K562 (cell line): Measurements from ENCODE around the gene ABLIM2. TPM values are rescaled to one million over a fixed set of nuclear protein-coding genes. Genes with fewer than 3 reads are reported as not detected.

Experiments
- ATAC-seq: fragments of 200-7000 bp; cut with Tn5 transposase; 3 replicates; pipeline ENCODE4 v1.9.1; 2020; ENCODE audit warnings: moderate library complexity
- BruUV-seq: library from RNA; stranded (reverse); fragments of 400-500 nt; replicated peaks from 2 replicates; lab custom pipeline; 2021; lab: Mats Ljungman, UMichigan
- CTCF ChIA-PET: fragments of 300-600 bp; formaldehyde crosslinking; extraction: SDS; loops from one replicate; lab custom pipeline; 2021; ENCODE audit warnings: low intra/inter-chr PET ratio; lab: Yijun Ruan, JAX
- POLR2A ChIA-PET: fragments of 300-600, 350-650 bp; sonication (Branson Sonifier 250); formaldehyde crosslinking; extraction: SDS; loops from one replicate; lab custom pipeline; 2021; ENCODE audit warnings: antibody characterized with exemption, inconsistent platforms; lab: Yijun Ruan, JAX
- DNase-seq, 4 experiments: peaks; one replicate each; pipeline versions ENCODE4 v3.0.0 to v3.0.0-alpha.2; 2011 to 2018; ENCODE audit warnings: low spot score in 3 of 4, mixed read lengths in 3 of 4; ENCODE audit errors: extremely low read depth in 1 of 4
- FAIRE-seq: peaks from 2 replicates; lab custom pipeline; 2011; peaks lifted over from hg19 to GRCh38; lab: Jason Lieb, UNC
- H2AFZ ChIP-seq: 2 replicates; pipeline ENCODE4 v1.6.0; 2011; ENCODE audit warnings: low read depth, low read length, control low read depth, inconsistent platforms
- H3K27ac ChIP-seq: fragments of 200-600 bp; 3 replicates; pipeline ENCODE4 v1.8.0; 2011; ENCODE audit warnings: low read depth, mild to moderate bottlenecking, control low read depth, inconsistent platforms, low read length, moderate library complexity, mixed read lengths; ENCODE audit errors: extremely low read depth
- H3K27me3 ChIP-seq, 2 experiments: fragments of 300-600 bp in 1 of 2; 2 replicates in 1 of 2; 3 replicates in 1 of 2; pipeline versions ENCODE4 v1.6.0 to v1.8.0; 2011; ENCODE audit warnings: inconsistent platforms in 2 of 2, low read length in 2 of 2, mild to moderate bottlenecking in 1 of 2, mixed read lengths in 1 of 2, moderate library complexity in 1 of 2; ENCODE audit not compliant: control insufficient read depth in 2 of 2, insufficient read depth in 2 of 2
- H3K36me3 ChIP-seq: fragments of 300-600 bp; 3 replicates; pipeline ENCODE4 v1.8.0; 2011; ENCODE audit warnings: mild to moderate bottlenecking, low read length, inconsistent platforms; ENCODE audit not compliant: control insufficient read depth, insufficient read depth
- H3K4me1 ChIP-seq, 2 experiments: fragments of 200-600 bp in 1 of 2; replicated peaks in 1 of 2; 2 replicates in 1 of 2; 3 replicates in 1 of 2; pipeline versions ENCODE4 v1.5.1 to v1.8.0; 2011; ENCODE audit warnings: inconsistent platforms in 2 of 2, low read length in 2 of 2, mild to moderate bottlenecking in 1 of 2, mixed read lengths in 1 of 2, moderate library complexity in 1 of 2; ENCODE audit not compliant: control insufficient read depth in 2 of 2, insufficient read depth in 2 of 2
- H3K4me2 ChIP-seq: 2 replicates; pipeline ENCODE4 v1.6.1; 2011; ENCODE audit warnings: low read length, control low read depth, inconsistent platforms, mixed read lengths; ENCODE audit not compliant: insufficient read depth
- H3K4me3 ChIP-seq: fragments of 200-600 bp; sonication (generic), shearing (Covaris generic); 2 replicates; pipeline ENCODE4 v1.5.1; 2016; ENCODE audit warnings: control low read depth, inconsistent platforms
- H3K79me2 ChIP-seq: fragments of 200-600 bp; 3 replicates; pipeline ENCODE4 v1.8.0; 2011; ENCODE audit warnings: low read length, inconsistent platforms; ENCODE audit not compliant: control insufficient read depth, insufficient read depth
- H3K9ac ChIP-seq, 2 experiments: 2 replicates each; pipeline versions ENCODE4 v1.6.0 to v1.6.1; 2011; ENCODE audit warnings: low read depth in 2 of 2, low read length in 2 of 2, control low read depth in 1 of 2, inconsistent platforms in 1 of 2, mild to moderate bottlenecking in 1 of 2, mixed read lengths in 1 of 2; ENCODE audit not compliant: insufficient read depth in 1 of 2
- H3K9me1 ChIP-seq: one replicate; pipeline ENCODE4 v1.6.0; 2011; ENCODE audit warnings: inconsistent platforms, mild to moderate bottlenecking, low read length, moderate library complexity; ENCODE audit not compliant: control insufficient read depth, insufficient read depth
- H3K9me3 ChIP-seq: replicated peaks from 2 replicates; pipeline ENCODE4 v1.5.1; 2011; ENCODE audit warnings: low read depth, low read length, inconsistent platforms; ENCODE audit not compliant: control insufficient read depth, insufficient read depth
- H4K20me1 ChIP-seq: replicated peaks from 2 replicates; pipeline ENCODE4 v1.6.1; 2011; ENCODE audit warnings: low read length, inconsistent platforms, mixed read lengths; ENCODE audit not compliant: control insufficient read depth, insufficient read depth
- CHD2 ChIP-seq: IDR thresholded peaks from 2 replicates; pipeline ENCODE4 v1.6.1; 2011; ENCODE audit warnings: low read depth, low read length
- DACH1 ChIP-seq: fragments of 450-650 bp; IDR thresholded peaks from 2 replicates; pipeline ENCODE4 v1.6.1; 2018; ENCODE audit not compliant: partially characterized antibody
- FIP1L1 ChIP-seq: fragments of 200-400 bp; formaldehyde crosslinking; IDR thresholded peaks from 2 replicates; pipeline ENCODE4 v1.6.1; 2018; ENCODE audit warnings: mild to moderate bottlenecking, low read depth, low read length; ENCODE audit not compliant: poor library complexity, severe bottlenecking
- NEUROD1 ChIP-seq: fragments of 150-350 bp; IDR thresholded peaks from 2 replicates; pipeline ENCODE4 v1.6.1; 2014; ENCODE audit warnings: borderline replicate concordance, low read length, low read depth; ENCODE audit not compliant: partially characterized antibody
- PCBP1 ChIP-seq: fragments of 200-400 bp; formaldehyde crosslinking; IDR thresholded peaks from 2 replicates; pipeline ENCODE4 v1.6.1; 2018; ENCODE audit warnings: mild to moderate bottlenecking, low read depth, low read length; ENCODE audit not compliant: poor library complexity, severe bottlenecking
- RBFOX2 ChIP-seq: fragments of 200-400 bp; formaldehyde crosslinking; IDR thresholded peaks from 2 replicates; pipeline ENCODE4 v1.6.1; 2017; ENCODE audit warnings: low read depth, mild to moderate bottlenecking, low read length, moderate library complexity
- SAFB ChIP-seq: fragments of 200-400 bp; formaldehyde crosslinking; IDR thresholded peaks from 2 replicates; pipeline ENCODE4 v1.6.1; 2017; ENCODE audit warnings: low read depth, low read length, borderline replicate concordance
- YY1 ChIP-seq, 3 experiments: IDR thresholded peaks; 2 replicates each; pipeline ENCODE4 v1.6.1; 2011; ENCODE audit warnings: low read length in 2 of 3, mild to moderate bottlenecking in 2 of 3, moderate library complexity in 2 of 3, borderline replicate concordance in 1 of 3, control low read depth in 1 of 3, low read depth in 1 of 3; ENCODE audit not compliant: insufficient read depth in 3 of 3, insufficient replicate concordance in 2 of 3, control insufficient read depth in 1 of 3, insufficient read length in 1 of 3; ENCODE audit errors: extremely low read depth in 1 of 3
- ZFX ChIP-seq: sonication (generic); formaldehyde crosslinking; IDR thresholded peaks from 2 replicates; pipeline ENCODE4 v1.8.0; 2022; ENCODE audit warnings: mild to moderate bottlenecking, missing genetic modification reagents, moderate library complexity
- WGBS: fragments of 100-300 bp; shearing (Covaris generic); methylation state at CpG from one replicate; pipeline ENCODE4 v1.1.6; 2016; ENCODE audit warnings: low coverage, mixed read lengths; ENCODE audit not compliant: insufficient coverage; ENCODE audit errors: missing lambda C conversion rate; 5-methylcytosine and 5-hydroxymethylcytosine counted together
- in situ Hi-C: fragments of 300-500 bp; cut with MboI; formaldehyde crosslinking; loops from 4 replicates; pipeline ENCODE4 v1.15.0; 2018; ENCODE audit warnings: inconsistent platforms, mixed read lengths
- intact Hi-C: fragments of 100-400 bp; cut with micrococcal nuclease; formaldehyde crosslinking; loops from 2 replicates; pipeline ENCODE4 v1.14.2; 2022
- polyA plus RNA-seq, 8 experiments: library from polyadenylated mRNA; depleted of rRNA in 4 of 8; stranded (reverse) in 5 of 8; unstranded in 3 of 8; fragments of >200 nt; fragmentation: Nextera tagmentation in 2 of 8; fragmentation: Illumina TruSeq in 1 of 8; extraction: Ambion mirVana in 2 of 8; extraction: Trizol in 1 of 8; gene quantifications; 2 replicates each; pipeline versions ENCODE4 v1.2.1 to v1.2.3, GENCODE V29; 2011 to 2014; ENCODE audit warnings: inconsistent platforms in 1 of 8, missing spikeins in 1 of 8
- total RNA-seq, 7 experiments: library from RNA; depleted of rRNA in 6 of 7; stranded (reverse); fragments of >200 nt in 6 of 7; fragmentation: Illumina TruSeq in 2 of 7; extraction: Trizol in 2 of 7; gene quantifications; 2 replicates each; pipeline versions ENCODE4 v1.2.1 to v1.2.3, GENCODE V29; 2011 to 2021; ENCODE audit warnings: low replicate concordance in 1 of 7
- TF ChIP-seq, protein P1 (sequence below), 2 experiments: fragments of 450-650 bp in 1 of 2; sonication (generic) in 1 of 2; formaldehyde crosslinking in 1 of 2; IDR thresholded peaks; 2 replicates each; pipeline versions ENCODE4 v1.7.1 to v1.9.0; 2016 to 2022; ENCODE audit warnings: inconsistent platforms in 1 of 2, mild to moderate bottlenecking in 1 of 2, missing genetic modification reagents in 1 of 2

The ABLIM2 gene
- total and polyA plus RNA-seq, 9 of the 15 experiments (the other 6 are each of a cell fraction or from before 2014, with no cell fraction given) = not detected

DNA sequence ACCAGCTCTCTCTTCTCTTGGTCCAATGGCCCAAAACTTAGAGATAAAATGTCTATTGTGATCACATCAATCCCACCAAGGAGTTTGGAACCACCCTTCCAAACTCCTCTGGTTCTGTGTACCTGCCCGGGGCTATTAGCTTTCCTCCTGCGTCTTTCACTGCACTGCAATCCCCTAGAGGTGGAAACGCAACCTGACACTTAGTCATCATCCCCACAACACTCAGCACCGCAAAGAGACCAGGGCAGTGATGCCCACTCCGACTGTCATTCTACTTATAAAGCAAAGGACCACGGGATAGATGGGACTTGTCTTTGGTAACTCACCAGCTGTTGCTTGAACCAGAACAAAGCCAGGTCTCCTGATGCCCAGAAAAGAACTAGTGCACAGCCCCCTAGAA lies 240.9 kb downstream of the ABLIM2 start:
- ChIA-PET CTCF (no interaction called here), POLR2A (no interaction called here)
- ATAC-seq = no peak
- no TSS peak for BruUV-seq
- H3K4me3 ChIP-seq = no peak overlapping the region
- H3K9ac ChIP-seq = no peak overlapping the region
- H3K9me3 ChIP-seq = no peaks in the 10 kb centered on the region
- no peaks in the 10 kb centered on the region for H3K79me2 ChIP-seq
- H4K20me1 ChIP-seq = no peaks in the 10 kb centered on the region; the same call in 1 of the 2 replicates
- FAIRE-seq = no peak
- peaks cover 0 to 9% of the 10 kb centered on the region in 2 experiments; a peak in 1 of 5 replicates for H3K4me1 ChIP-seq
- H3K4me2 ChIP-seq = no peak overlapping the region
- peaks cover 10 to 34% of the 10 kb centered on the region in 2 experiments; a peak in 4 of 5 replicates for H3K27me3 ChIP-seq
- 4% methylated on average over 5 of the region's 6 CpGs for WGBS
- in situ Hi-C loops (no loop called here), intact Hi-C loops (no loop called here)
- H3K36me3 ChIP-seq = no peaks in the 10 kb centered on the region
- no peaks in the 10 kb centered on the region for H3K9me1 ChIP-seq
- no peak for DNase-seq
- no peak overlapping the region for H2AFZ ChIP-seq
- no peak overlapping the region for H3K27ac ChIP-seq
- TF ChIP-seq FIP1L1 (no peak), SAFB (no peak), ZFX (no peak), YY1 (IDR thresholded peaks at IDR 0.05; ENCODE audit: borderline replicate concordance in 1 of 3, control insufficient read depth in 1 of 3, extremely low read depth in 1 of 3, insufficient read depth in 3 of 3, insufficient read length in 1 of 3, insufficient replicate concordance in 2 of 3, low read depth in 1 of 3, low read length in 2 of 3) (no peak), DACH1 (no peak), PCBP1 (no peak), NEUROD1 (no peak), CHD2 (no peak), RBFOX2 (no peak)
- TF ChIP-seq, protein P1, sequence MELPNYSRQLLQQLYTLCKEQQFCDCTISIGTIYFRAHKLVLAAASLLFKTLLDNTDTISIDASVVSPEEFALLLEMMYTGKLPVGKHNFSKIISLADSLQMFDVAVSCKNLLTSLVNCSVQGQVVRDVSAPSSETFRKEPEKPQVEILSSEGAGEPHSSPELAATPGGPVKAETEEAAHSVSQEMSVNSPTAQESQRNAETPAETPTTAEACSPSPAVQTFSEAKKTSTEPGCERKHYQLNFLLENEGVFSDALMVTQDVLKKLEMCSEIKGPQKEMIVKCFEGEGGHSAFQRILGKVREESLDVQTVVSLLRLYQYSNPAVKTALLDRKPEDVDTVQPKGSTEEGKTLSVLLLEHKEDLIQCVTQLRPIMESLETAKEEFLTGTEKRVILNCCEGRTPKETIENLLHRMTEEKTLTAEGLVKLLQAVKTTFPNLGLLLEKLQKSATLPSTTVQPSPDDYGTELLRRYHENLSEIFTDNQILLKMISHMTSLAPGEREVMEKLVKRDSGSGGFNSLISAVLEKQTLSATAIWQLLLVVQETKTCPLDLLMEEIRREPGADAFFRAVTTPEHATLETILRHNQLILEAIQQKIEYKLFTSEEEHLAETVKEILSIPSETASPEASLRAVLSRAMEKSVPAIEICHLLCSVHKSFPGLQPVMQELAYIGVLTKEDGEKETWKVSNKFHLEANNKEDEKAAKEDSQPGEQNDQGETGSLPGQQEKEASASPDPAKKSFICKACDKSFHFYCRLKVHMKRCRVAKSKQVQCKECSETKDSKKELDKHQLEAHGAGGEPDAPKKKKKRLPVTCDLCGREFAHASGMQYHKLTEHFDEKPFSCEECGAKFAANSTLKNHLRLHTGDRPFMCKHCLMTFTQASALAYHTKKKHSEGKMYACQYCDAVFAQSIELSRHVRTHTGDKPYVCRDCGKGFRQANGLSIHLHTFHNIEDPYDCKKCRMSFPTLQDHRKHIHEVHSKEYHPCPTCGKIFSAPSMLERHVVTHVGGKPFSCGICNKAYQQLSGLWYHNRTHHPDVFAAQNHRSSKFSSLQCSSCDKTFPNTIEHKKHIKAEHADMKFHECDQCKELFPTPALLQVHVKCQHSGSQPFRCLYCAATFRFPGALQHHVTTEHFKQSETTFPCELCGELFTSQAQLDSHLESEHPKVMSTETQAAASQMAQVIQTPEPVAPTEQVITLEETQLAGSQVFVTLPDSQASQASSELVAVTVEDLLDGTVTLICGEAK (IDR thresholded peaks at IDR 0.05) = no peak
- TF ChIP-seq, protein P1 (CRISPR knock-in tag; IDR thresholded peaks at IDR 0.05) = no peak
